K562 (cell line): ENCODE measurements around the gene LRRC57. TPM values are rescaled to one million over a fixed set of nuclear protein-coding genes. Genes with fewer than 3 reads are reported as not detected.

Experiments
- AFF1 ChIP-seq, 2 experiments: fragments of 450-650 bp; IDR thresholded peaks; 2 replicates each; pipeline ENCODE4 v1.6.1; 2018; ENCODE audit warnings: mild to moderate bottlenecking in 2 of 2, low read depth in 1 of 2; ENCODE audit not compliant: partially characterized antibody in 2 of 2
- ARNT ChIP-seq, 2 experiments: fragments of 450-650 bp; IDR thresholded peaks; 2 replicates each; pipeline ENCODE4 v1.6.1; 2016; ENCODE audit warnings: mild to moderate bottlenecking in 1 of 2
- BRD4 ChIP-seq: fragments of 200-600 bp; sonication (generic); IDR thresholded peaks from 2 replicates; pipeline ENCODE4 v1.6.1; 2017; ENCODE audit warnings: inconsistent platforms
- EWSR1 ChIP-seq: fragments of 450-650 bp; IDR thresholded peaks from 2 replicates; pipeline ENCODE4 v1.6.1; 2018; ENCODE audit warnings: borderline replicate concordance, mild to moderate bottlenecking, low read depth, moderate library complexity; ENCODE audit not compliant: partially characterized antibody
- FOS ChIP-seq: IDR thresholded peaks from 3 replicates; pipeline ENCODE4 v1.6.1; 2011; ENCODE audit not compliant: insufficient read length; ENCODE audit errors: extremely low read depth
- FOXP1 ChIP-seq: sonication (generic); formaldehyde crosslinking; IDR thresholded peaks from 2 replicates; pipeline ENCODE4 v1.8.0; 2022; ENCODE audit warnings: mild to moderate bottlenecking, missing genetic modification reagents
- FUS ChIP-seq: fragments of 200-400 bp; formaldehyde crosslinking; optimal IDR thresholded peaks from 2 replicates; pipeline ENCODE3; 2017; ENCODE audit warnings: low read depth, low read length
- HNRNPK ChIP-seq: fragments of 200-400 bp; formaldehyde crosslinking; IDR thresholded peaks from one replicate; pipeline ENCODE4 v1.6.1; 2018; ENCODE audit warnings: mild to moderate bottlenecking, low read depth, low read length; ENCODE audit not compliant: poor library complexity, severe bottlenecking
- ILF3 ChIP-seq: fragments of 450-650 bp; IDR thresholded peaks from 2 replicates; pipeline ENCODE4 v1.6.1; 2018; ENCODE audit warnings: antibody characterized with exemption, mild to moderate bottlenecking, moderate library complexity, borderline replicate concordance
- JUN ChIP-seq, 2 experiments: sonication (generic) in 1 of 2; formaldehyde crosslinking in 1 of 2; IDR thresholded peaks; 2 replicates each; pipeline versions ENCODE4 v1.6.1 to v1.8.0; 2012 to 2022; ENCODE audit warnings: borderline replicate concordance in 2 of 2, mild to moderate bottlenecking in 2 of 2, improper control_type of control experiment in 1 of 2, low read depth in 1 of 2, low read length in 1 of 2, missing genetic modification reagents in 1 of 2
- PTRF ChIP-seq: fragments of 450-650 bp; IDR thresholded peaks from 2 replicates; pipeline ENCODE4 v1.6.1; 2016; ENCODE audit warnings: mild to moderate bottlenecking, missing genetic modification characterization, missing compliant biosample characterization
- RBBP5 ChIP-seq: fragments of 200-600 bp; sonication (generic); IDR thresholded peaks from 2 replicates; pipeline ENCODE4 v1.6.1; 2012; ENCODE audit warnings: borderline replicate concordance, mild to moderate bottlenecking, low read length, control low read depth, inconsistent platforms; ENCODE audit not compliant: insufficient read depth, poor library complexity, severe bottlenecking
- SIX5 ChIP-seq, 2 experiments: IDR thresholded peaks; 2 replicates each; pipeline ENCODE4 v1.6.1; 2011; ENCODE audit warnings: low read length in 2 of 2, borderline replicate concordance in 1 of 2, low read depth in 1 of 2, mild to moderate bottlenecking in 1 of 2, moderate library complexity in 1 of 2; ENCODE audit not compliant: insufficient read depth in 1 of 2
- SMAD4 ChIP-seq: fragments of 250-450 bp; sonication (Bioruptor Pico); conservative IDR thresholded peaks from 2 replicates; pipeline ENCODE4 v1.8.0; 2021; ENCODE audit warnings: inconsistent platforms, mild to moderate bottlenecking, moderate library complexity
- SP2 ChIP-seq: IDR thresholded peaks from 2 replicates; pipeline ENCODE4 v1.6.1; 2011; ENCODE audit warnings: mild to moderate bottlenecking, low read depth, low read length, moderate library complexity; ENCODE audit not compliant: poor library complexity, severe bottlenecking; ENCODE audit errors: extremely low read depth
- TCF7 ChIP-seq: sonication (generic); IDR thresholded peaks from 2 replicates; pipeline ENCODE4 v1.6.1; 2016; ENCODE audit warnings: antibody characterized with exemption, borderline replicate concordance
- TEAD2 ChIP-seq: fragments of 450-650 bp; IDR thresholded peaks from 2 replicates; pipeline ENCODE4 v1.6.1; 2016; ENCODE audit warnings: missing genetic modification characterization, control low read depth, missing compliant biosample characterization
- ZBED1 ChIP-seq: IDR thresholded peaks from 2 replicates; pipeline ENCODE4 v1.6.1; 2014
- ZNF445 ChIP-seq: fragments of 250-450 bp; sonication (Bioruptor Pico); IDR thresholded peaks from 2 replicates; pipeline ENCODE4 v1.4.0; 2020; ENCODE audit warnings: low read depth, mild to moderate bottlenecking, moderate library complexity
- ZNF583 ChIP-seq: fragments of 250-450 bp; sonication (Bioruptor Pico); IDR thresholded peaks from 2 replicates; pipeline ENCODE4 v1.4.0; 2020
- polyA plus RNA-seq, 8 experiments: library from polyadenylated mRNA; depleted of rRNA in 4 of 8; stranded (reverse) in 5 of 8; unstranded in 3 of 8; fragments of >200 nt; fragmentation: Nextera tagmentation in 2 of 8; fragmentation: Illumina TruSeq in 1 of 8; extraction: Ambion mirVana in 2 of 8; extraction: Trizol in 1 of 8; gene quantifications; 2 replicates each; pipeline versions ENCODE4 v1.2.1 to v1.2.3, GENCODE V29; 2011 to 2014; ENCODE audit warnings: inconsistent platforms in 1 of 8, missing spikeins in 1 of 8
- total RNA-seq, 7 experiments: library from RNA; depleted of rRNA in 6 of 7; stranded (reverse); fragments of >200 nt in 6 of 7; fragmentation: Illumina TruSeq in 2 of 7; extraction: Trizol in 2 of 7; gene quantifications; 2 replicates each; pipeline versions ENCODE4 v1.2.1 to v1.2.3, GENCODE V29; 2011 to 2021; ENCODE audit warnings: low replicate concordance in 1 of 7
- TF ChIP-seq, protein P1 (sequence below): fragments of 250-450 bp; sonication (Bioruptor Pico); IDR thresholded peaks from 2 replicates; pipeline ENCODE4 v1.4.0; 2020; ENCODE audit warnings: mild to moderate bottlenecking

LRRC57 gene
- total and polyA plus RNA-seq, 9 of the 15 experiments (the other 6 are each of a cell fraction or from before 2014, with no cell fraction given) = 3.9 to 20.4 (median 14.8) TPM

DNA sequence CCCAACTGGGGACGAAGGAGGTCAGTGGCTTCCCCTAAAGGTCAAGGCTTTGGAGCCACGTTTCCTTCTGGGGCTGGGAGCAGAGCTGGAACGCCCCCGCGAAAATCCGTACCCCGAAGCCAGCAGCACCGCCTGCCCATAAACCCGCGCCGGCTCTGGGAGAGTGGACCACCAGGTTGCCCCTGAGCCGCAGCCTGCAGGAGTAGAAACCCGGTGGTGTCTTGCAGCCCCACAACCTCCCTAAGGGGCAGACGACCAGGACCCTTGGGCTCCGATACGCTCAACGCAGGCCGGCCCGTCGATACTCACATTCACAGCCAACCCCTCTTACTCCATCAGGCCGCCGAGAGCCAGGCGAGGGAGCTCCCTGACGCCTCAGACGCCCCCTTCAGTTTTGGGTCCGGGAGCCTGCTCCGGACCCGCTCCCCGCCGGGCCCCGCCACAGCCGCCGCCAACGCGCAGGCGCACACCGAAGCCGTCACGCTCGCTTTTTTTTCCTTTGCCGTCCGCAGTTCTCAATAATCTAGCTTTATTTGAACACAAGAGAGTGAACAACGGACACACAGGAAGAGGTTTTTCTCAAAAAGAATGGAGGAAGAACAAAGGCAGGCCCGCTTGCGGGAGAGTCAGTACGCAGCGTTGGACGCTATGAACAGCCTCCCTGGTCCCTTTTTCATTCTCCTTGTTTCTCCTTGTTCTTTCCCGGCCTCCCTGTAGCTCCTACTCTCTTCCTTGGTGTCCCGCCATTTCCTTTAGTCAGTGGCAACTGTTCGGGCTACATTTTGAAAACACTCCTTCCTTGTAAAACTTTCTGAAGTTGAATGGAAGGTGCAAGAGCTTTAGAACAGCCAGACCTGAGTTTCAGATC is 57.7 kb downstream of the LRRC57 start, which contains the start of gene ZNF106 (continued):
- TF ChIP-seq EWSR1 = no peak
- TF ChIP-seq FOS = no peak
- no peak for TF ChIP-seq ZNF445 (CRISPR knock-in tag)
- TF ChIP-seq RBBP5 = peak; percentile 90
- peak in 1 of 2 experiments; percentile 69; a peak in 1 of 4 replicates for TF ChIP-seq ARNT (IDR thresholded peaks at IDR 0.05)
- 0 out of 4 replicates have a peak, but pooled peaks of 1 of the 2 experiments have one; percentile 21 for TF ChIP-seq SIX5 (IDR thresholded peaks at IDR 0.05; ENCODE audit: borderline replicate concordance in 1 of 2, insufficient read depth in 1 of 2, low read depth in 1 of 2, low read length in 2 of 2)
- TF ChIP-seq FOXP1 (CRISPR knock-in tag) = peak; percentile 59; the same call in 1 of the 2 replicates
- no peak for TF ChIP-seq HNRNPK
- TF ChIP-seq, protein P1, sequence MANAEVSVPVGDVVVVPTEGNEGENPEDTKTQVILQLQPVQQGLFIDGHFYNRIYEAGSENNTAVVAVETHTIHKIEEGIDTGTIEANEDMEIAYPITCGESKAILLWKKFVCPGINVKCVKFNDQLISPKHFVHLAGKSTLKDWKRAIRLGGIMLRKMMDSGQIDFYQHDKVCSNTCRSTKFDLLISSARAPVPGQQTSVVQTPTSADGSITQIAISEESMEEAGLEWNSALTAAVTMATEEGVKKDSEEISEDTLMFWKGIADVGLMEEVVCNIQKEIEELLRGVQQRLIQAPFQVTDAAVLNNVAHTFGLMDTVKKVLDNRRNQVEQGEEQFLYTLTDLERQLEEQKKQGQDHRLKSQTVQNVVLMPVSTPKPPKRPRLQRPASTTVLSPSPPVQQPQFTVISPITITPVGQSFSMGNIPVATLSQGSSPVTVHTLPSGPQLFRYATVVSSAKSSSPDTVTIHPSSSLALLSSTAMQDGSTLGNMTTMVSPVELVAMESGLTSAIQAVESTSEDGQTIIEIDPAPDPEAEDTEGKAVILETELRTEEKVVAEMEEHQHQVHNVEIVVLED (CRISPR knock-in tag) = peak; percentile 80
- TF ChIP-seq BRD4 = peak; percentile 66; the same call in 1 of the 2 replicates
- TF ChIP-seq ILF3 = no peak
- 0 out of 2 replicates have a peak, but pooled peaks have one; percentile 43 for TF ChIP-seq TCF7
- no peak for TF ChIP-seq FUS
- TF ChIP-seq JUN (IDR thresholded peaks at IDR 0.05; ENCODE audit: borderline replicate concordance, low read depth, low read length) = peak; percentile 59; the same call in 1 of the 2 replicates
- no peak; the same call in 1 of the 2 replicates for TF ChIP-seq JUN (CRISPR knock-in tag; IDR thresholded peaks at IDR 0.05; ENCODE audit: borderline replicate concordance)
- TF ChIP-seq PTRF (tag) = no peak
- peak; percentile 80 for TF ChIP-seq SMAD4 (CRISPR knock-in tag)
- no peak for TF ChIP-seq ZNF583 (CRISPR knock-in tag)
- no peak for TF ChIP-seq ZBED1
- no peak for TF ChIP-seq TEAD2
- TF ChIP-seq SP2 = no peak
- TF ChIP-seq AFF1 (IDR thresholded peaks at IDR 0.05; ENCODE audit: low read depth in 1 of 2, partially characterized antibody in 2 of 2) = peak; percentile 66 to 79
